Measurements from ENCODE around the gene DPF3.

DNA sequence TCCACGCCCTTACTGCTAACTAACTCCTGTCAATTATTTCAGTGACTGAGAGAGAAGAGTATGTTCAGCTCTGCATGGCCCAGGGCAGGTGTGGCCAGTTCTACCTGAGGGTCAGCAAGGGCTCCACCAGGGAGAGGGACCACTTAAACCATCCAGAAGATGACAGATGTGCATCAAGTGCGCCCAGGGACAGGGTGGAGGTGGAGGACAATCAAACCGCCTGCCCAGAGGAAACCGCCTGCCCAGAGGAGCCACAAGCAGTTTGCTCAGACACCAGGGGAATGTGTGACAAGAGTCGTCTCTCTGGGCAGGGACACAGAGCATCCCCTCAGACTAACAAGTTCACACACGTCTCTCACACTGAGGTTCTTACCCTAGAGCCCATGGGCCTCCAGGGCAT lies 14.5 kb downstream of the DPF3 start:
- TF ChIP-seq, protein P1, sequence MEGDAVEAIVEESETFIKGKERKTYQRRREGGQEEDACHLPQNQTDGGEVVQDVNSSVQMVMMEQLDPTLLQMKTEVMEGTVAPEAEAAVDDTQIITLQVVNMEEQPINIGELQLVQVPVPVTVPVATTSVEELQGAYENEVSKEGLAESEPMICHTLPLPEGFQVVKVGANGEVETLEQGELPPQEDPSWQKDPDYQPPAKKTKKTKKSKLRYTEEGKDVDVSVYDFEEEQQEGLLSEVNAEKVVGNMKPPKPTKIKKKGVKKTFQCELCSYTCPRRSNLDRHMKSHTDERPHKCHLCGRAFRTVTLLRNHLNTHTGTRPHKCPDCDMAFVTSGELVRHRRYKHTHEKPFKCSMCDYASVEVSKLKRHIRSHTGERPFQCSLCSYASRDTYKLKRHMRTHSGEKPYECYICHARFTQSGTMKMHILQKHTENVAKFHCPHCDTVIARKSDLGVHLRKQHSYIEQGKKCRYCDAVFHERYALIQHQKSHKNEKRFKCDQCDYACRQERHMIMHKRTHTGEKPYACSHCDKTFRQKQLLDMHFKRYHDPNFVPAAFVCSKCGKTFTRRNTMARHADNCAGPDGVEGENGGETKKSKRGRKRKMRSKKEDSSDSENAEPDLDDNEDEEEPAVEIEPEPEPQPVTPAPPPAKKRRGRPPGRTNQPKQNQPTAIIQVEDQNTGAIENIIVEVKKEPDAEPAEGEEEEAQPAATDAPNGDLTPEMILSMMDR (conservative IDR thresholded peaks at IDR 0.05), result no peak
- no peak for TF ChIP-seq EZH2 (IDR thresholded peaks at IDR 0.05; ENCODE audit: low read depth)
